Right lobe of liver (tissue), 6 donors: ENCODE data around the gene SLC28A2. TPM values are rescaled to one million over a fixed set of nuclear protein-coding genes. Genes with fewer than 3 reads are reported as not detected.
"Not testable (repeated sequence)": the region's sequence is repeated elsewhere in the genome, so short reads cannot be mapped to it uniquely, and the experiment has no call there.

Experiments used
- ATAC-seq, 4 donors: fragments of 200-7000 bp; cut with Tn5 transposase; one replicate each; pipeline ENCODE4 v1.9.1; 2020; ENCODE audit warnings: mild to moderate bottlenecking in 4 of 4, moderate library complexity in 4 of 4
- DNase-seq, 3 donors: peaks; one replicate each; pipeline ENCODE4 v3.0.0-alpha.2; 2020
- H3K27ac ChIP-seq, 3 donors: fragments of 200-600 bp; one replicate each; pipeline ENCODE4 v1.8.0; 2022
- H3K27me3 ChIP-seq, 2 donors: fragments of 200-600 bp; one replicate each; pipeline ENCODE4 v1.8.0; 2022
- H3K36me3 ChIP-seq, 4 donors: fragments of 200-600 bp; sonication (generic) in 1 of 4; one replicate each; pipeline versions ENCODE4 v1.5.1 to v1.8.0; 2017 to 2022; ENCODE audit warnings: control low read depth in 1 of 4
- H3K4me1 ChIP-seq, 4 donors: fragments of 200-600 bp; sonication (generic) in 1 of 4; one replicate each; pipeline versions ENCODE4 v1.5.1 to v1.8.0; 2017 to 2022; ENCODE audit warnings: control low read depth in 1 of 4
- H3K4me3 ChIP-seq, 3 donors: fragments of 200-600 bp; one replicate each; pipeline ENCODE4 v1.8.0; 2022
- H3K9me3 ChIP-seq, 4 donors: fragments of 200-600 bp; sonication (generic) in 1 of 4; one replicate each; pipeline versions ENCODE4 v1.5.1 to v1.8.0; 2017 to 2022; ENCODE audit warnings: control low read depth in 1 of 4
- CTCF ChIP-seq, 4 donors: fragments of 200-600 bp in 3 of 4; fragments of 450-650 bp in 1 of 4; IDR thresholded peaks; one replicate each; pipeline versions ENCODE4 v1.5.1 to v1.8.0; 2016 to 2022; ENCODE audit warnings: antibody characterized with exemption in 4 of 4, mild to moderate bottlenecking in 2 of 4
- POLR2A ChIP-seq: fragments of 450-650 bp; IDR thresholded peaks from one replicate; pipeline ENCODE4 v1.6.1; 2017; ENCODE audit warnings: antibody characterized with exemption, mild to moderate bottlenecking
- WGBS: methylation state at CpG from one replicate; pipeline ENCODE4 v1.1.6; 2018; ENCODE audit warnings: low coverage, low lambda C conversion rate; ENCODE audit not compliant: insufficient coverage; ENCODE audit errors: missing lambda C conversion rate; 5-methylcytosine and 5-hydroxymethylcytosine counted together
- intact Hi-C, 2 donors: fragments of 100-400 bp; cut with DNase I; formaldehyde crosslinking; loops; one replicate each; pipeline versions ENCODE4 v1.11.2 to v1.14.1; 2022
- total RNA-seq, 6 experiments: library from RNA; depleted of rRNA in 2 of 6; stranded (reverse); fragments of >200 nt in 2 of 6; fragmentation: NEBNext Ultra II Directional in 3 of 6; extraction: Animal tissue kit (Norgen Biotek cat#: 25700) in 3 of 6; gene quantifications; one replicate each; pipeline versions ENCODE4 v1.1.0 to v1.2.4, GENCODE V29; 2016 to 2023
- donor health status: DM: no; HTN: yes; CAD: no.
- donor health status: DM: no; HTN: no; CAD: no.
- donor health status: DM: no; HTN: no; CAD: no.
- donor health status: DM: no; HTN: yes; CAD: no.
- donor health status: DM: no; HTN: yes; CAD: no.

SLC28A2 gene
- total RNA-seq, 6 experiments from 2014 or later: 0.04 to 0.81 (median 0.19) TPM; not detected in 2

GRCh38 chr15:45291822-45292582 lies 40.0 kb downstream of the SLC28A2 start:
- ATAC-seq (peak in 3 of 4 donors; percentile 32 to 58 (median 42)), DNase-seq (no peak)
- WGBS: 48% methylated on average over 6 of the region's 9 CpGs
- no peaks in the 10 kb centered on the region for H3K9me3 ChIP-seq
- H3K4me1 ChIP-seq: peaks cover 0 to 7% (median 0%) of the 10 kb centered on the region in 4 donors
- no peak overlapping the region for H3K4me3 ChIP-seq
- intact Hi-C loops: no loop called here
- no peaks in the 10 kb centered on the region for H3K27me3 ChIP-seq
- TF ChIP-seq CTCF (IDR thresholded peaks at IDR 0.05) (no peak), POLR2A (no peak)
- no peak overlapping the region for H3K27ac ChIP-seq
- no peaks in the 10 kb centered on the region for H3K36me3 ChIP-seq

GRCh38 chr15:45293326-45293725 lies 41.3 kb downstream of the SLC28A2 start:
- H3K27ac ChIP-seq, H3K4me3 ChIP-seq, ATAC-seq, H3K9me3 ChIP-seq, H3K4me1 ChIP-seq, H3K36me3 ChIP-seq, H3K27me3 ChIP-seq, DNase-seq, intact Hi-C loops: not testable (repeated sequence)
- WGBS: no CpG with 5 or more reads among the region's 27 CpGs

- H3K27me3 ChIP-seq, intact Hi-C loops, H3K27ac ChIP-seq, H3K9me3 ChIP-seq, H3K4me1 ChIP-seq, DNase-seq, ATAC-seq, H3K4me3 ChIP-seq, H3K36me3 ChIP-seq: not testable (repeated sequence)
- WGBS: 62% methylated on average over 2 of the region's 2 CpGs
Measured at GRCh38 chr15:45298964-45299378, 46.9 kb downstream of the SLC28A2 start.

GRCh38 chr15:45304711-45305110 lies 52.7 kb downstream of the SLC28A2 start:
- intact Hi-C loops: no loop called here
- no peaks in the 10 kb centered on the region for H3K27me3 ChIP-seq
- H3K4me1 ChIP-seq: peaks cover 0 to 6% (median 0%) of the 10 kb centered on the region in 4 donors
- no peak for TF ChIP-seq POLR2A
- TF ChIP-seq CTCF (IDR thresholded peaks at IDR 0.05): no peak
- H3K4me3 ChIP-seq: no peak overlapping the region
- no peak for DNase-seq
- no peaks in the 10 kb centered on the region for H3K36me3 ChIP-seq
- 88% methylated on average over 3 of the region's 3 CpGs for WGBS
- no peak for ATAC-seq
- no peak overlapping the region for H3K27ac ChIP-seq
- no peaks in the 10 kb centered on the region for H3K9me3 ChIP-seq

GRCh38 chr15:45306105-45306504 lies 54.1 kb downstream of the SLC28A2 start:
- TF ChIP-seq CTCF (IDR thresholded peaks at IDR 0.05) (no peak), POLR2A (no peak)
- H3K27ac ChIP-seq: no peak overlapping the region
- H3K4me3 ChIP-seq: no peak overlapping the region
- intact Hi-C loops: no loop called here
- no peaks in the 10 kb centered on the region for H3K27me3 ChIP-seq
- no peaks in the 10 kb centered on the region for H3K9me3 ChIP-seq
- no peak for DNase-seq
- no peaks in the 10 kb centered on the region for H3K36me3 ChIP-seq
- peaks cover 0 to 15% (median 0%) of the 10 kb centered on the region in 4 donors for H3K4me1 ChIP-seq
- 36% methylated on average over 4 of the region's 4 CpGs for WGBS
- ATAC-seq: no peak
